HCT116 (cell line): ENCODE results near the gene PTP4A2. TPM values are rescaled to one million over a fixed set of nuclear protein-coding genes. Genes with fewer than 3 reads are reported as not detected.

Source experiments
- ATAC-seq: fragments of 200-7000 bp; cut with Tn5 transposase; 2 replicates; pipeline ENCODE4 v1.9.1; 2020; ENCODE audit warnings: mild to moderate bottlenecking, moderate library complexity
- BruUV-seq: library from RNA; stranded (reverse); fragments of 400-500 nt; replicated peaks from 2 replicates; lab custom pipeline; 2021; lab: Mats Ljungman, UMichigan
- CTCF ChIA-PET: fragments of 300-600 bp; sonication (Branson Sonifier 250); formaldehyde crosslinking; loops from one replicate; lab custom pipeline; 2021; ENCODE audit warnings: antibody characterized with exemption; lab: Charles Lee
- POLR2A ChIA-PET: fragments of 300-600, 350-600 bp; sonication (Branson Sonifier 250); formaldehyde crosslinking; loops from one replicate; lab custom pipeline; 2021; ENCODE audit warnings: antibody characterized with exemption; lab: Charles Lee
- RAD21 ChIA-PET, 2 experiments: fragments of 300-600 bp; sonication (Branson Sonifier 250); formaldehyde crosslinking; loops; one replicate each; lab custom pipeline; 2023; ENCODE audit warnings: low total read pairs in 2 of 2; ENCODE audit not compliant: uncharacterized antibody in 2 of 2, unreplicated experiment in 2 of 2, low non-redundant PET in 1 of 2; lab: Charles Lee
- DNase-seq: peaks from one replicate; pipeline ENCODE4 v3.0.0-alpha.2; 2010; ENCODE audit warnings: low read depth, low spot score
- H2AFZ ChIP-seq: fragments of 200-600 bp; shearing (Covaris generic), sonication (generic); 2 replicates; pipeline ENCODE4 v1.6.1; 2017; ENCODE audit warnings: low read depth, mixed run types, mixed read lengths, antibody characterized with exemption, low read length; ENCODE audit not compliant: poor library complexity, severe bottlenecking
- H3K27ac ChIP-seq: 2 replicates; pipeline ENCODE4 v1.5.1; 2012; ENCODE audit warnings: low read depth, low read length
- H3K27me3 ChIP-seq: fragments of 200-600 bp; sonication (generic); 2 replicates; pipeline ENCODE4 v1.6.1; 2016; ENCODE audit warnings: mixed run types, low read length, mixed read lengths; ENCODE audit not compliant: insufficient read depth
- H3K36me3 ChIP-seq, 2 experiments: fragments of 200-500 bp in 1 of 2; fragments of 200-600 bp in 1 of 2; sonication (Bioruptor generic) in 1 of 2; sonication (generic) in 1 of 2; 2 replicates each; pipeline versions ENCODE4 v1.5.1 to v1.6.1; 2014 to 2016; ENCODE audit warnings: low read length in 2 of 2, inconsistent platforms in 1 of 2, mixed read lengths in 1 of 2, mixed run types in 1 of 2; ENCODE audit not compliant: insufficient read depth in 2 of 2, control insufficient read depth in 1 of 2
- H3K4me1 ChIP-seq, 2 experiments: fragments of 200-600 bp in 1 of 2; sonication (generic) in 1 of 2; 2 replicates each; pipeline versions ENCODE4 v1.5.1 to v1.6.1; 2012 to 2017; ENCODE audit warnings: low read length in 2 of 2, inconsistent platforms in 1 of 2, mild to moderate bottlenecking in 1 of 2, mixed read lengths in 1 of 2, mixed run types in 1 of 2, moderate library complexity in 1 of 2; ENCODE audit not compliant: insufficient read depth in 2 of 2, control insufficient read depth in 1 of 2
- H3K4me2 ChIP-seq: fragments of 200-600 bp; sonication (generic); 2 replicates; pipeline ENCODE4 v1.6.1; 2017; ENCODE audit warnings: mixed run types, low read length, mixed read lengths
- H3K4me3 ChIP-seq, 2 experiments: fragments of 200-600 bp in 1 of 2; sonication (generic) in 1 of 2; replicated peaks in 1 of 2; 2 replicates each; pipeline ENCODE4 v1.5.1; 2011 to 2016; ENCODE audit warnings: low read length in 2 of 2, control low read depth in 1 of 2, low read depth in 1 of 2, mild to moderate bottlenecking in 1 of 2, mixed read lengths in 1 of 2, mixed run types in 1 of 2
- H3K79me2 ChIP-seq: fragments of 200-600 bp; sonication (generic); 2 replicates; pipeline ENCODE4 v1.6.1; 2017; ENCODE audit warnings: mild to moderate bottlenecking, mixed run types, low read length, moderate library complexity, mixed read lengths; ENCODE audit not compliant: insufficient read depth
- H3K9ac ChIP-seq: fragments of 200-600 bp; sonication (generic); 2 replicates; pipeline ENCODE4 v1.6.1; 2016; ENCODE audit warnings: low read length, mixed read lengths
- H3K9me2 ChIP-seq: fragments of 200-600 bp; sonication (generic), shearing (Covaris generic); 2 replicates; pipeline ENCODE4 v1.6.1; 2017; ENCODE audit warnings: mixed run types, mild to moderate bottlenecking, moderate library complexity; ENCODE audit not compliant: insufficient read depth
- H3K9me3 ChIP-seq, 2 experiments: fragments of 200-500 bp in 1 of 2; fragments of 200-600 bp in 1 of 2; sonication (Bioruptor generic) in 1 of 2; sonication (generic) in 1 of 2; 2 replicates each; pipeline ENCODE4 v1.6.1; 2014 to 2017; ENCODE audit warnings: low read length in 2 of 2, mixed read lengths in 2 of 2, inconsistent platforms in 1 of 2, low read depth in 1 of 2, mild to moderate bottlenecking in 1 of 2, mixed run types in 1 of 2, moderate library complexity in 1 of 2; ENCODE audit not compliant: control insufficient read depth in 1 of 2, insufficient read depth in 1 of 2
- H4K20me1 ChIP-seq: fragments of 200-600 bp; sonication (generic), shearing (Covaris generic); 2 replicates; pipeline ENCODE4 v1.6.1; 2017; ENCODE audit warnings: mixed run types, mild to moderate bottlenecking, moderate library complexity; ENCODE audit not compliant: insufficient read depth
- CBX3 ChIP-seq: IDR thresholded peaks from 2 replicates; pipeline ENCODE4 v1.6.1; 2012; ENCODE audit warnings: low read depth
- CEBPB ChIP-seq: IDR thresholded peaks from 2 replicates; pipeline ENCODE4 v1.6.1; 2012; ENCODE audit warnings: low read depth
- ELF1 ChIP-seq: IDR thresholded peaks from 2 replicates; pipeline ENCODE4 v1.6.1; 2012; ENCODE audit warnings: low read depth, borderline replicate concordance
- EZH2 ChIP-seq: fragments of 200-600 bp; sonication (generic); IDR thresholded peaks from 2 replicates; pipeline ENCODE4 v1.6.1; 2017; ENCODE audit warnings: antibody characterized with exemption, mixed run types
- EZH2phosphoT487 ChIP-seq: fragments of 200-600 bp; IDR thresholded peaks from 2 replicates; pipeline ENCODE4 v1.6.1; 2018; ENCODE audit warnings: antibody characterized with exemption, borderline replicate concordance
- FOSL1 ChIP-seq: IDR thresholded peaks from 2 replicates; pipeline ENCODE4 v1.6.1; 2012; ENCODE audit warnings: low read depth
- POLR2A ChIP-seq: IDR thresholded peaks from 2 replicates; pipeline ENCODE4 v1.7.0; 2011; ENCODE audit warnings: borderline replicate concordance; ENCODE audit not compliant: insufficient read depth, insufficient read length; ENCODE audit errors: extremely low read depth
- RAD21 ChIP-seq: IDR thresholded peaks from 2 replicates; pipeline ENCODE4 v1.6.1; 2012; ENCODE audit warnings: low read depth, mild to moderate bottlenecking
- SIN3A ChIP-seq: IDR thresholded peaks from 2 replicates; pipeline ENCODE4 v1.6.1; 2012; ENCODE audit warnings: low read depth
- SP1 ChIP-seq: IDR thresholded peaks from 2 replicates; pipeline ENCODE4 v1.6.1; 2012; ENCODE audit warnings: low read depth
- TCF7L2 ChIP-seq: IDR thresholded peaks from 2 replicates; pipeline ENCODE4 v1.7.0; 2011; ENCODE audit warnings: borderline replicate concordance, inconsistent platforms; ENCODE audit not compliant: insufficient read depth, insufficient read length; ENCODE audit errors: extremely low read depth
- ZNF274 ChIP-seq: fragments of 200-500 bp; sonication (Bioruptor generic); IDR thresholded peaks from 2 replicates; pipeline ENCODE4 v1.6.1; 2014; ENCODE audit warnings: mild to moderate bottlenecking, low read depth, low read length, inconsistent platforms
- intact Hi-C: fragments of 100-400 bp; cut with micrococcal nuclease; formaldehyde crosslinking; loops from 2 replicates; pipeline ENCODE4 v1.10.0; 2022
- total RNA-seq: library from RNA; stranded (reverse); gene quantifications from one replicate; pipeline ENCODE4 v1.2.1, GENCODE V29; 2021; ENCODE audit not compliant: unreplicated experiment
- TF ChIP-seq, protein P1 (sequence below): IDR thresholded peaks from 2 replicates; pipeline ENCODE4 v1.6.1; 2011; ENCODE audit warnings: mild to moderate bottlenecking, low read length, moderate library complexity; ENCODE audit not compliant: insufficient replicate concordance; ENCODE audit errors: extremely low read depth
- TF ChIP-seq, protein P2 (sequence below): IDR thresholded peaks from 2 replicates; pipeline ENCODE4 v1.6.1; 2012
- TF ChIP-seq, protein P3 (sequence below): IDR thresholded peaks from 2 replicates; pipeline ENCODE4 v1.6.1; 2012; ENCODE audit warnings: low read depth
- TF ChIP-seq, protein P4 (sequence below): IDR thresholded peaks from 2 replicates; pipeline ENCODE4 v1.6.1; 2012
- TF ChIP-seq, protein P5 (sequence below), 3 experiments: fragments of 200-600 bp in 1 of 3; sonication (generic) in 1 of 3; IDR thresholded peaks in 2 of 3; conservative IDR thresholded peaks in 1 of 3; 2 replicates each; pipeline ENCODE4 v1.5.1; 2012 to 2017; ENCODE audit warnings: low read depth in 2 of 3, low read length in 2 of 3, antibody characterized with exemption in 1 of 3, borderline replicate concordance in 1 of 3, control low read depth in 1 of 3, mild to moderate bottlenecking in 1 of 3, mixed read lengths in 1 of 3, mixed run types in 1 of 3, moderate library complexity in 1 of 3; ENCODE audit not compliant: insufficient read depth in 1 of 3

Gene PTP4A2
- total RNA-seq, 1 experiment from 2014 or later, result 267 TPM

DNA sequence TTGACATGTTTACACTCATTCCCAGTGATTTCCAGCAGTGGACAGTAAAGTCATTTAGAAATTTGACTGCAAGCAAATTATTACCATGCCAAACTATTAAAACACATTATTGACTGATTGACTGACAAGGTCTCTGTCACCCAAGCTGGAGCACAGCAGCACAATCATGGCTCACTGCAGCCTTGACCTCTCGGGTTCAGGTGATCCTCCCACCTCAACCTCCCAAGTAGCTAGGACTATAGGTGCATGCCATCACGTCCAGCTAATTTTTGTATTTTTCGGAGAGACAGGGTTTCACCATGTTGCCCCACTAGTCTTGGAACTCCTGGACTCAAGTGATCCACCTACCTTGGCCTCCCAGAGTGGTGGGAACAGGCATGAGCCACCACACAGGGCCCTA lies 24.2 kb downstream of the PTP4A2 start:
- ATAC-seq, result no peak
- CTCF ChIA-PET, result no interaction called here

More for the DNA sequence above, 24.2 kb downstream of the PTP4A2 start:
- Histone ChIP-seq H3K4me3 (no peak overlapping the region), H3K4me2 (no peak overlapping the region), H3K9me2 (no peaks in the 10 kb centered on the region), H4K20me1 (peaks cover 52% of the 10 kb centered on the region; the same call in 1 of the 2 replicates), H2AFZ (no peak overlapping the region), H3K27ac (no peak overlapping the region), H3K36me3 (peaks cover 21 to 55% of the 10 kb centered on the region in 2 experiments), H3K9ac (no peak overlapping the region), H3K9me3 (no peaks in the 10 kb centered on the region), H3K27me3 (no peaks in the 10 kb centered on the region), H3K4me1 (no peaks in the 10 kb centered on the region), H3K79me2 (peaks cover 96% of the 10 kb centered on the region)
- BruUV-seq, result no TSS peak
- DNase-seq, result no peak
- POLR2A ChIA-PET, result no interaction called here
- TF ChIP-seq, protein P1, sequence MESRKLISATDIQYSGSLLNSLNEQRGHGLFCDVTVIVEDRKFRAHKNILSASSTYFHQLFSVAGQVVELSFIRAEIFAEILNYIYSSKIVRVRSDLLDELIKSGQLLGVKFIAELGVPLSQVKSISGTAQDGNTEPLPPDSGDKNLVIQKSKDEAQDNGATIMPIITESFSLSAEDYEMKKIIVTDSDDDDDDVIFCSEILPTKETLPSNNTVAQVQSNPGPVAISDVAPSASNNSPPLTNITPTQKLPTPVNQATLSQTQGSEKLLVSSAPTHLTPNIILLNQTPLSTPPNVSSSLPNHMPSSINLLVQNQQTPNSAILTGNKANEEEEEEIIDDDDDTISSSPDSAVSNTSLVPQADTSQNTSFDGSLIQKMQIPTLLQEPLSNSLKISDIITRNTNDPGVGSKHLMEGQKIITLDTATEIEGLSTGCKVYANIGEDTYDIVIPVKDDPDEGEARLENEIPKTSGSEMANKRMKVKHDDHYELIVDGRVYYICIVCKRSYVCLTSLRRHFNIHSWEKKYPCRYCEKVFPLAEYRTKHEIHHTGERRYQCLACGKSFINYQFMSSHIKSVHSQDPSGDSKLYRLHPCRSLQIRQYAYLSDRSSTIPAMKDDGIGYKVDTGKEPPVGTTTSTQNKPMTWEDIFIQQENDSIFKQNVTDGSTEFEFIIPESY, result no peak
- TF ChIP-seq ELF1, result no peak
- no peak for TF ChIP-seq TCF7L2
- no peak for TF ChIP-seq CBX3
- no peak for TF ChIP-seq ZNF274
- no peak for TF ChIP-seq EZH2
- TF ChIP-seq, protein P2, sequence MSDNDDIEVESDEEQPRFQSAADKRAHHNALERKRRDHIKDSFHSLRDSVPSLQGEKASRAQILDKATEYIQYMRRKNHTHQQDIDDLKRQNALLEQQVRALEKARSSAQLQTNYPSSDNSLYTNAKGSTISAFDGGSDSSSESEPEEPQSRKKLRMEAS, result no peak
- TF ChIP-seq, protein P3, sequence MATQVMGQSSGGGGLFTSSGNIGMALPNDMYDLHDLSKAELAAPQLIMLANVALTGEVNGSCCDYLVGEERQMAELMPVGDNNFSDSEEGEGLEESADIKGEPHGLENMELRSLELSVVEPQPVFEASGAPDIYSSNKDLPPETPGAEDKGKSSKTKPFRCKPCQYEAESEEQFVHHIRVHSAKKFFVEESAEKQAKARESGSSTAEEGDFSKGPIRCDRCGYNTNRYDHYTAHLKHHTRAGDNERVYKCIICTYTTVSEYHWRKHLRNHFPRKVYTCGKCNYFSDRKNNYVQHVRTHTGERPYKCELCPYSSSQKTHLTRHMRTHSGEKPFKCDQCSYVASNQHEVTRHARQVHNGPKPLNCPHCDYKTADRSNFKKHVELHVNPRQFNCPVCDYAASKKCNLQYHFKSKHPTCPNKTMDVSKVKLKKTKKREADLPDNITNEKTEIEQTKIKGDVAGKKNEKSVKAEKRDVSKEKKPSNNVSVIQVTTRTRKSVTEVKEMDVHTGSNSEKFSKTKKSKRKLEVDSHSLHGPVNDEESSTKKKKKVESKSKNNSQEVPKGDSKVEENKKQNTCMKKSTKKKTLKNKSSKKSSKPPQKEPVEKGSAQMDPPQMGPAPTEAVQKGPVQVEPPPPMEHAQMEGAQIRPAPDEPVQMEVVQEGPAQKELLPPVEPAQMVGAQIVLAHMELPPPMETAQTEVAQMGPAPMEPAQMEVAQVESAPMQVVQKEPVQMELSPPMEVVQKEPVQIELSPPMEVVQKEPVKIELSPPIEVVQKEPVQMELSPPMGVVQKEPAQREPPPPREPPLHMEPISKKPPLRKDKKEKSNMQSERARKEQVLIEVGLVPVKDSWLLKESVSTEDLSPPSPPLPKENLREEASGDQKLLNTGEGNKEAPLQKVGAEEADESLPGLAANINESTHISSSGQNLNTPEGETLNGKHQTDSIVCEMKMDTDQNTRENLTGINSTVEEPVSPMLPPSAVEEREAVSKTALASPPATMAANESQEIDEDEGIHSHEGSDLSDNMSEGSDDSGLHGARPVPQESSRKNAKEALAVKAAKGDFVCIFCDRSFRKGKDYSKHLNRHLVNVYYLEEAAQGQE, result no peak
- no peak for TF ChIP-seq EZH2phosphoT487
- no peak for TF ChIP-seq SIN3A
- no peak for TF ChIP-seq RAD21
- no peak for TF ChIP-seq CEBPB
- no peak for TF ChIP-seq FOSL1
- no peak for TF ChIP-seq SP1
- TF ChIP-seq, protein P4, sequence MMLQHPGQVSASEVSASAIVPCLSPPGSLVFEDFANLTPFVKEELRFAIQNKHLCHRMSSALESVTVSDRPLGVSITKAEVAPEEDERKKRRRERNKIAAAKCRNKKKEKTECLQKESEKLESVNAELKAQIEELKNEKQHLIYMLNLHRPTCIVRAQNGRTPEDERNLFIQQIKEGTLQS, result no peak
- TF ChIP-seq POLR2A, result no peak
- TF ChIP-seq, protein P5, sequence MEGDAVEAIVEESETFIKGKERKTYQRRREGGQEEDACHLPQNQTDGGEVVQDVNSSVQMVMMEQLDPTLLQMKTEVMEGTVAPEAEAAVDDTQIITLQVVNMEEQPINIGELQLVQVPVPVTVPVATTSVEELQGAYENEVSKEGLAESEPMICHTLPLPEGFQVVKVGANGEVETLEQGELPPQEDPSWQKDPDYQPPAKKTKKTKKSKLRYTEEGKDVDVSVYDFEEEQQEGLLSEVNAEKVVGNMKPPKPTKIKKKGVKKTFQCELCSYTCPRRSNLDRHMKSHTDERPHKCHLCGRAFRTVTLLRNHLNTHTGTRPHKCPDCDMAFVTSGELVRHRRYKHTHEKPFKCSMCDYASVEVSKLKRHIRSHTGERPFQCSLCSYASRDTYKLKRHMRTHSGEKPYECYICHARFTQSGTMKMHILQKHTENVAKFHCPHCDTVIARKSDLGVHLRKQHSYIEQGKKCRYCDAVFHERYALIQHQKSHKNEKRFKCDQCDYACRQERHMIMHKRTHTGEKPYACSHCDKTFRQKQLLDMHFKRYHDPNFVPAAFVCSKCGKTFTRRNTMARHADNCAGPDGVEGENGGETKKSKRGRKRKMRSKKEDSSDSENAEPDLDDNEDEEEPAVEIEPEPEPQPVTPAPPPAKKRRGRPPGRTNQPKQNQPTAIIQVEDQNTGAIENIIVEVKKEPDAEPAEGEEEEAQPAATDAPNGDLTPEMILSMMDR (IDR thresholded peaks at IDR 0.05 in 2 of 3, conservative IDR thresholded peaks at IDR 0.05 in 1 of 3; ENCODE audit: borderline replicate concordance in 1 of 3, insufficient read depth in 1 of 3, low read depth in 2 of 3, low read length in 2 of 3), result no peak
- RAD21 ChIA-PET, result no interaction called here
- intact Hi-C loops, result no loop called here
